BLaER1 (cell line): ENCODE data around the gene CTSL.

ENCODE experiments used
- H3K27ac ChIP-seq: shearing (Covaris generic); formaldehyde crosslinking; 2 replicates; pipeline ENCODE4 v1.8.1; 2022
- H3K27me3 ChIP-seq: shearing (Covaris generic); formaldehyde crosslinking; 2 replicates; pipeline ENCODE4 v1.8.1; 2022
- H3K36me3 ChIP-seq: shearing (Covaris generic); formaldehyde crosslinking; 2 replicates; pipeline ENCODE4 v1.8.1; 2022
- H3K4me1 ChIP-seq: shearing (Covaris generic); formaldehyde crosslinking; 2 replicates; pipeline ENCODE4 v1.8.1; 2022
- H3K4me2 ChIP-seq: shearing (Covaris generic); formaldehyde crosslinking; 2 replicates; pipeline ENCODE4 v1.8.1; 2022
- H3K4me3 ChIP-seq: shearing (Covaris generic); formaldehyde crosslinking; 2 replicates; pipeline ENCODE4 v1.8.1; 2022
- H3K9ac ChIP-seq: shearing (Covaris generic); formaldehyde crosslinking; 2 replicates; pipeline ENCODE4 v1.8.1; 2022
- H3K9me3 ChIP-seq: shearing (Covaris generic); formaldehyde crosslinking; 2 replicates; pipeline ENCODE4 v1.8.1; 2022
- H4K20me1 ChIP-seq: shearing (Covaris generic); formaldehyde crosslinking; 2 replicates; pipeline ENCODE4 v1.8.1; 2022
- Cebpa-rat ChIP-seq: shearing (Covaris generic); IDR thresholded peaks from 2 replicates; pipeline ENCODE4 v1.8.1; 2022

CTSL gene

DNA sequence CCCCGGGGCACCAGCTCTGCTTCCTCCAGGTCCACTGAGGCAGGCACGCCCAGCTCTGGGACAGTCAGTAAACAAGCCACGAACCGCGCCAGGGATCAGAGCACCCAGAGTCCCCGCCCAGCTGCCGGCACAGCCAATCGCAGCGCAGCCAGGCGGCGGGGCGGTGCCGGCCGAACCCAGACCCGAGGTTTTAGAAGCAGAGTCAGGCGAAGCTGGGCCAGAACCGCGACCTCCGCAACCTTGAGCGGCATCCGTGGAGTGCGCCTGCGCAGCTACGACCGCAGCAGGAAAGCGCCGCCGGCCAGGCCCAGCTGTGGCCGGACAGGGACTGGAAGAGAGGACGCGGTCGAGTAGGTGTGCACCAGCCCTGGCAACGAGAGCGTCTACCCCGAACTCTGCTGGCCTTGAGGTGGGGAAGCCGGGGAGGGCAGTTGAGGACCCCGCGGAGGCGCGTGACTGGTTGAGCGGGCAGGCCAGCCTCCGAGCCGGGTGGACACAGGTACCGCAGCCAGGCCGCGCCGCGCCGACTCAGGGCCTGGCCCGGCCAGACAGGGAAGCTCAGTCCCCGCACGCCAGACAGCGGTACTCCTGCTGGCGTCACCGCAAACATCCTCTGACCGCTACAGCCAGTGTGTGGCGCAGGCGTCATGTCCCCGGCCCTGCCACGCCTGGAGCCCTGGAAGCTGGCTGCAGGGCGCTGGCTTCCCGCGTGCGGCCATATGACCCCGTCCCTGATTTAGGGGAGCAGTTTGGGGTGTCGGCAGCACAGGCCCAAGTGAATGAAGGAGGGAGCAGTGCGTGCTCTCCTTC lies at the start of gene CTSL:
Gene CTSL (plus strand): TSS at position 220 of the 810 bp plus-strand sequence. CDS start 1,485 bp downstream, outside the sequence.
- Histone ChIP-seq H3K36me3 (no peaks in the 10 kb centered on the region), H3K9ac (no peak within 1 kb of the TSS), H3K27me3 (no peaks in the 10 kb centered on the region), H3K27ac (no peak within 1 kb of the TSS), H3K4me3 (no peak within 1 kb of the TSS), H3K4me2 (no peak within 1 kb of the TSS), H4K20me1 (no peaks in the 10 kb centered on the region), H3K4me1 (no peaks in the 10 kb centered on the region), H3K9me3 (peaks cover 16% of the 10 kb centered on the region)
- TF ChIP-seq Cebpa-rat, result no peak

DNA sequence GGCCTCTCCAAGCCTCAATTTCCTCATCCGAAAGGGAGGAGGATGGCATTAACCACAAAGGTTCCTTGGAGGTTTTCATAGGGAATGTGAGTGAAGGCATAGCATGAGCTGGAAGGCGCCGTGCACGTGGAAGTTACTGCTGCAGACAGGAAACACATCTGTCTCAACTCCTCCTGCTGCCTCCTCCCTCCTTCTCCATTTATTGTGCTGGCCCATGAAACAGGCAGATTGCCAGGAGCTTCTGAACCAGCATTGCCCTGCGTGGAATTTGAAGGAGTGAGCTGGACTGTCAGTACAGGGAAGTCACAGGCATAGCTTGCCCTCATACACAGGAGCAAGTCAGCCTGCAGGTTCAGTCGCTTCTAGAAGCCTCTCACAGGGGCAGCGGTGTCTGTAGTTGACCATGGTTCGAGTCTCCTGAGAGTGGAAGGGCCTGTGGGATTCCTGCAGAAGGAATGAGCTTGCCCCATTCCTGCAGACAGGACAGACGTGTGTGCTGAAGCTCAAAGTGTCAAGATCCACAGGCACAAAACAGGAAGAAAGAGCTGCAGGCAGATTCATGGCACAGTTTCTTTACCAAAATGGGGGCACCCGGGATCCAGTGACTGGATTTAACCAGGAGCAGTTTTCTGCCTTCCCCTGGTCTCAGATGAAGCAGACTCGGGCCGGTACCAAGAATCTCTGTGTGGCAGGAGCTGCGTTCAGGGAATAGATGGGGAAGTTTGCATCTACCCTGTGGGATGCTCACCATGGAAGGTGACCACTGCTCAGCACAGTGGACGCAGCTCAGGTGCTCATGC lies 48.7 kb upstream of the CTSL start:
- Histone ChIP-seq H3K27me3 (no peaks in the 10 kb centered on the region), H3K4me2 (no peak overlapping the region), H3K9ac (no peak overlapping the region), H3K27ac (no peak overlapping the region), H4K20me1 (no peaks in the 10 kb centered on the region), H3K9me3 (no peaks in the 10 kb centered on the region), H3K4me1 (no peaks in the 10 kb centered on the region), H3K36me3 (no peaks in the 10 kb centered on the region), H3K4me3 (no peak overlapping the region)
- no peak for TF ChIP-seq Cebpa-rat

DNA sequence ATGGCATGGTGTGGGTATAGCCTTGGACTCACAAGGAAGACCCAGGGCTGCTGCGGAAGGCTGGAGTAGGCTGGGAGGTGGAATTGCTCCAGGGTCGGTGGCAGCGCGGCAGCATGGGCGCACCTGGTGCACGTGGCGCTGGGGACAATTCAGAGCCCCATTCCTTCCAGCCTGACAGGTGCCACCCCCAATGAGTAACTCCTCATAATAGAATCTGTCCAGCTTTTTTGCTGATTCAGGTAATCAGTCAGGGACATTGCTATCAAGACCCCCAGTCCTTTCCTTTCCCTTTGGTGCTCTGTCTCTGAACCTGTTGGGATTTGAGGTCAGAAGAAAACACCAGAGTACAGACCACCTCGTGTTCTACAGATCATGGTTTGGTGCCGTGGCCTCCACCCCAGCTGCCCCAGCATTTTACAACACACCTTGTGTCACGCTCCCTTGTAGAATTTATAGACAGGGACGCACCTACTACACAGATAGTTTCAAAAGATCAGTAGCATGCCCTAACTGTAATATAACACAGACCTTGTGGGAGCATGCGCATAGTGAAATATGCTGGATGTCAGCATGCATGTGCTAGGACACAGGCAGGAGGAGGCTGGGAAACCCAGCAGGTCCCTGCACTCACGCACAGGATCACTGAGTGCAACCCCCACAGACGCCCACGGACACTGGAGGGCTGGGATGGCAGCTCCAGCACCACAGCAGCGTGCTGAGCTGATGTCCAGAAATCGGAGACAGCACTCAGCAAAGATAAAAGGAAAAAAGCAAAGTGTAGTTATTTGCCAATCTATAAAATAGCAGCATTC lies 47.9 kb upstream of the CTSL start:
- H3K36me3 ChIP-seq, result no peaks in the 10 kb centered on the region
- H3K4me2 ChIP-seq, result no peak overlapping the region
- no peaks in the 10 kb centered on the region for H3K9me3 ChIP-seq
- no peaks in the 10 kb centered on the region for H3K27me3 ChIP-seq
- no peak for TF ChIP-seq Cebpa-rat
- H4K20me1 ChIP-seq, result no peaks in the 10 kb centered on the region
- H3K4me1 ChIP-seq, result no peaks in the 10 kb centered on the region
- H3K4me3 ChIP-seq, result no peak overlapping the region
- no peak overlapping the region for H3K9ac ChIP-seq
- H3K27ac ChIP-seq, result no peak overlapping the region

DNA sequence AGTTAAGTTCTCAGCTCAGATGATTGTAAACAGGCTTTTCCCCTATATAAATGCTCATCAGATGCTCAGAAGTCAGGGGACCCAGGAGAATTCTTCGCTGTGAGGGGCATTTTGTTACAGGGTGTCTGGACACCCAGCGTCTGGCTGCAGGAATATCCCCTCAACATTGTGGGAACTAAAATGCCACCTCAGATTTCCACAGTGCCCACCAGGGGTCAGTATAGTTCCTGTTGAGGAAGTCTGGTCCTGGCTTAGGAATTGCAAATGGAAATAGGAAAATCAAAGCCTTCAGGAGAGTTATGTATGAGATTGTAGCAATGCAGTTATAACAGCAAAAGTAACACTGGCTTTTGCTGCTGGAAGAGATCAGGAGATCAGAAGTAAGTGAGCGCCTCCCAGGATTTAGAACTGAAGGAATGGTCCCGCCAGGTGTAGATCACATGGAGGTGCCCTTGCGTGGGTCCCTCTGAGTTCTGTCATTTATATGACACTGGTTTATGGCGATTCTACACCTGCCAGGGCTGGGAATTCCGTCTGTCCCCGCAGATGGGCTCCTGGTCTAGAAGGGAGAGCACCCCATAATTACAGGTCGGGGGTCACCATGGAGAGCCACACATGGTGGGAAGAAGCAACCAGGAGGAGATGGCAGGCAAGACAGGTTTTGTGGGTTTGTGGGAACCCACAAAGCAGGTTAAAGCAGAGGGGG lies 47.1 kb upstream of the CTSL start:
- no peaks in the 10 kb centered on the region for H3K36me3 ChIP-seq
- H3K27me3 ChIP-seq, result no peaks in the 10 kb centered on the region
- no peak overlapping the region for H3K4me2 ChIP-seq
- TF ChIP-seq Cebpa-rat, result no peak
- no peak overlapping the region for H3K9ac ChIP-seq
- no peak overlapping the region for H3K4me3 ChIP-seq
- H4K20me1 ChIP-seq, result no peaks in the 10 kb centered on the region
- H3K27ac ChIP-seq, result no peak overlapping the region
- H3K4me1 ChIP-seq, result peaks cover 6% of the 10 kb centered on the region; the same call in 1 of the 2 replicates
- H3K9me3 ChIP-seq, result no peaks in the 10 kb centered on the region

DNA sequence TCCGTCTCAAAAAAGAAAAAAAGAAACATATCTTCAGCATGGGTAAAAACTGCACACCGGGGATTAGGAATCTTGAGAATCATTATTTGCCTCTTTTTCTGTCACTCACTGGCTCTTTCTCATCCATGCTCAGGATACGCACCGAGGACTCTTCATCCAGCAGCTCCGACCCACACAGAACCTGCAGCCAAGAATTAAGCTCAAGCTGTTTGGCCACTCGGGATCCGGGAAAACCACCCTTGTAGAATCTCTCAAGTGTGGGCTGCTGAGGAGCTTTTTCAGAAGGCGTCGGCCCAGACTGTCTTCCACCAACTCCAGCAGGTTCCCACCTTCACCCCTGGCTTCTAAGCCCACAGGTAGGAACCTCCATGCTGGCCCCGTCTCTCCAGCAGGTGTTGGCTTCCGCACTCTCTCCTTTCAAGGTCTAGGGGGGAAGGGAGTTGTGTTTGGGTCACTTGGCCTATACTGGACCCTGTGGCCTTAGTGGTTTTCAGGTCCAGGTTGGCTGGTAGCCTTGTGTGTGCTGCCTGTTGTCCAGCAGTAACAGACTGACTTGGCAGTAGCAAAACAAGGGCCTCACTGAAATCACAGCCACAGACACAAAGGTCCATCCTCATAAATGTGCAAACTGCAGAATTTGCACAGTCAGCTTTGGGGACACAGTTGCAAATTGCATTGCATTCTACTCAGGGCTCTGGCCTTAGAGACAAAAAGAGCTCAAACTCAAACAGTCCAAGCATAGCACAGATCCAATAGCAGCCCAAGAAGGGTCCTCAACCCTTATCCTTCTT lies 44.5 kb upstream of the CTSL start:
- Histone ChIP-seq H3K4me2 (no peak overlapping the region), H3K36me3 (no peaks in the 10 kb centered on the region), H3K27me3 (no peaks in the 10 kb centered on the region)

DNA sequence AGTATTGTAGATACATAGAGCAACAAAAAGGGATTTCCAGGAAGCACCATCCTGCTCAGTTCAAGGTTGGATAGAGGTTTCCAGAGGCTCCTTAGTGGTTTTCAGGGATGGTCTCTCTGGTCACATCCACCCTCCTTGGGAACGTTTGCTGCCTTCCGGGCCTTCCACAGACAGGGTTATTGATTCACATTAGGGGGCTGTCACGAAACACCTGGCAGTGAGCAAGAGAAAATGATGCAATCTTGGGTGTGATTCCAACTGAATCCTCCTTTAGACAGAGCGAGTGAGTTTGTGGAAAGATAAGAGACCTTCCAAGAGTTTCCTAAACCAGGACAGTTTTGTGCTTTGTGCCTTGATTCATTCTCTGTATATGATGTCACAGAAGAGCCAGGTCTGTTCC lies 43.8 kb upstream of the CTSL start:
- no peaks in the 10 kb centered on the region for H3K9me3 ChIP-seq
- no peak overlapping the region for H3K27ac ChIP-seq
- no peaks in the 10 kb centered on the region for H4K20me1 ChIP-seq
- TF ChIP-seq Cebpa-rat, result no peak
- H3K27me3 ChIP-seq, result no peaks in the 10 kb centered on the region
- no peaks in the 10 kb centered on the region for H3K36me3 ChIP-seq
- H3K4me1 ChIP-seq, result peaks cover 22% of the 10 kb centered on the region
- no peak overlapping the region for H3K4me3 ChIP-seq
- no peak overlapping the region for H3K4me2 ChIP-seq
- no peak overlapping the region for H3K9ac ChIP-seq

More for the DNA sequence above, 44.5 kb upstream of the CTSL start:
- no peak overlapping the region for H3K4me3 ChIP-seq
- H3K9me3 ChIP-seq, result no peaks in the 10 kb centered on the region
- H3K9ac ChIP-seq, result no peak overlapping the region
- H3K27ac ChIP-seq, result no peak overlapping the region
- H4K20me1 ChIP-seq, result no peaks in the 10 kb centered on the region
- no peak for TF ChIP-seq Cebpa-rat
- H3K4me1 ChIP-seq, result peaks cover 22% of the 10 kb centered on the region

DNA sequence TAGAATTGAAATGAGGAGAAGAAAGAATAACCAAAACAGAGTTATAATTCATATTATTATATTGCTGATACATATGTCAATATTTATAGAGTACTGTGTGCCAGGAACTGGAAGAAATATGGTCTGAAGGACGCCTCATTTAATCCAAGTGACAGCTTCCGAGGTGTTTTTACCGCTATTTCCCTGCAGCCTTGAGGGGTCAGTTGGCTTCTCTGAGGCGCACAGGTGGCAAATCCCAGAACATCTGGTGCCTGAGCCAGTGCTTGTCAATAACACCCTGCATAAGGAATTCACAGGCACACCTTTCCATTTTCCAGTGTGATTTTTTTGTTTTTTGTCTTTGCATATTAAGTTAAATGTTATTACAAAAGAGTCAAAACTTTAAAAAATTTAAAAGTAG lies 43.3 kb upstream of the CTSL start:
- Histone ChIP-seq H3K4me3 (no peak overlapping the region), H3K4me2 (no peak overlapping the region), H4K20me1 (no peaks in the 10 kb centered on the region), H3K27me3 (no peaks in the 10 kb centered on the region), H3K36me3 (no peaks in the 10 kb centered on the region), H3K4me1 (peaks cover 22% of the 10 kb centered on the region), H3K9me3 (no peaks in the 10 kb centered on the region), H3K27ac (no peak overlapping the region), H3K9ac (no peak overlapping the region)
- no peak for TF ChIP-seq Cebpa-rat

DNA sequence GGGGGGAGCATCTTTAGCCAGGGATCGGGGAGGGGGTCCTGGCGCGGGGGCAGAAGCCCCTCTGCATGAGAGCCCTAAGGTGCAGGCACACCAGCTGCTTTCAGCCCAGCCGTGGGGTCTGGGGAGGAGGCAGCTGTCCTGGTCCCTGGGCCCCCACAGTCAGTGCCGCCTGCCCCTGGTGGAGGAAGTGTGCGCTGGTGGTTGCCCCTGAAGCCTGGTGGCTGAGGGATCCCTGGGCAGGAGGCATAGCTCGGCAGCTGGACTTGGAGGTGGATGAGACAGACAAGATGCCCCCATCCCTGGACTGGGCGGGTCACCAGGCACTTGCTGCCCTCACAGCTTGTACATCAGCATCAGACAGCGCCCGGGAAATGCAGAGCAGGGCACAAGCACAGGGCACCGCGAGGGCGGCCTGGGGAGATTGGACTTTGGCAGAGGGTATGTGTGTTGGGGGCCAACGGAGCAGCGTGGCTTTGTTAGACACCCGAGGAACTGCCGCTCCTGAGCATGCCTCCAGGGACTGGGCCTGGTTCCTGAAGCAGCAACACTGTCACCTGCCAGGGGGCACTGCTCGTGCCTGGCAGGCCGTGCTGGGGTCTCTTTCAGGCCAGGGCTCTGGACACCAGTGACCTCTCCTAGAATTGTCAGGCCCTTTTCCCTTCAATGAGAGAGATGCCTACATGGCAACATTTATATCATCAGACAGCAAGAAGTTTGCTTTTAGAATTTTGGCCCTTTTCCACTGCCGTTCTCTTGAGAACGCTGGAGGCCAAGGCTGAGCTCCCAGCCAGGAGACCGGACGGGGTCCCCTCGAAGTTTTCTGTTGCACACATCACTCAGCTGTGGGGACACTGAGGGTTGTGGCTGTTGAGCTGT lies 41.9 kb upstream of the CTSL start:
- H3K27me3 ChIP-seq, result no peaks in the 10 kb centered on the region
- H3K4me3 ChIP-seq, result no peak overlapping the region
- H3K4me1 ChIP-seq, result peaks cover 22% of the 10 kb centered on the region
- no peak for TF ChIP-seq Cebpa-rat
- no peaks in the 10 kb centered on the region for H3K36me3 ChIP-seq
- H3K4me2 ChIP-seq, result no peak overlapping the region
- no peaks in the 10 kb centered on the region for H3K9me3 ChIP-seq
- H3K9ac ChIP-seq, result no peak overlapping the region
- H3K27ac ChIP-seq, result no peak overlapping the region
- H4K20me1 ChIP-seq, result no peaks in the 10 kb centered on the region
